HG03066 (cell line): ENCODE measurements around the gene KDELR3.

Source experiments
- ATAC-seq: cut with Tn5 transposase; IDR thresholded peaks from one replicate; pipeline ENCODE4 v1.9.1; 2021; ENCODE audit warnings: low read depth; ENCODE audit not compliant: unreplicated experiment

Gene KDELR3

GRCh38 chr22:38467904-38468442 lies at the start of gene KDELR3:
Gene KDELR3, plus strand, starts transcription at chr22:38468096. Its CDS starts 138 bp downstream, at chr22:38468234.
- ATAC-seq = no peak

GRCh38 chr22:38418589-38418988 lies 49.3 kb upstream of the KDELR3 start:
- no peak for ATAC-seq

DNA sequence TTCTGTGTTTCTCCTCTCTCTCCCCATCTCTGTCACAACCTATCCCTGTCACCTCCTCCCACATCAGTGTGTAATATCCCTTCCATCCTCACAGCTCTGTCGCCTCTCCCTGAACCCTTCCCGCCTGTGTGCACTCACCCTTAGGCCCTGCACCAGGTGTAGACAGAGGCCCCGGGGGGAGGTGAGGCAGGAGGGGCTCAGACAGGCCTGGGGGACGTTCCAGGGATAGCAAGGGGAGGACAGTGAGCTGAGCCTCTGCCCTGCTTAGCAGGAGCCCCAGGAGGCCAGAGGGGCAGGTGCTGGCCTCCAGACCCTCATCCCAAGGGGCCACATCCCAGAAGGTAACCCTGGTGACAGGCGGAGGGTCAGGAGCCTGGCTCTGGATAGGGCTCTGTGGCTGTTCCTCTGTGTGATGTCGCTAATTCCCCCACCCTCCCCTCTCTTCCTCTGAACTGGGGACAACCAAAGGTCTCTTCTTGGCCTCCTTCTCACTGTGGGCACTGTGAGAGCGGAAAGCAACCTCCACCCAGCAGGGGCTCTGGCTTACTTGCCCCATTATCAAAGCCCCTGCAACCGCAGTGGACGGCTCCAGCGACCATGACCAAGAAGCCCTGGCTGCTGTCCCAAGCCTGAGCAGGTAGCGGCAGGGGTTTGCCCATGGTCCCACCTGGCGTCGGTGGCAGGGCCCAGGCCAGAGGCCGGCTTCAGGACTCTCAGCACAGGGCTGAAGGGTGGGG lies 48.6 kb upstream of the KDELR3 start:
- no peak for ATAC-seq

DNA sequence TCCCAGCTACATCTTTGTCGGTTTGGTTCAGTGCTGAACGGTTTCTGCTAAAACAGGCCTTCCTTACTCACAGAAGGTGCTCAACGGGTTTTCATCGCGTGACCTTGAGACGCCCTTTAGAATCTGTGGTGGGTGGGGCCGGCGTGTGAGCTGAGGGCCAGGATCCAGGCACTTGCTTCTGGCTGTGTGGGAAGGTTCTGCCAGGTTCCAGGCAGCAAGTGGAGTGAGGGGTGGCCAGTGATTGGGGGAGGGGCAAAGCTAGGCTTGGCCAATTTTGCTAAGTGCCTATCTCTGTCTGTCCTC lies 48.1 kb upstream of the KDELR3 start:
- no peak for ATAC-seq

GRCh38 chr22:38420734-38421133 lies 47.2 kb upstream of the KDELR3 start:
- ATAC-seq = no peak

DNA sequence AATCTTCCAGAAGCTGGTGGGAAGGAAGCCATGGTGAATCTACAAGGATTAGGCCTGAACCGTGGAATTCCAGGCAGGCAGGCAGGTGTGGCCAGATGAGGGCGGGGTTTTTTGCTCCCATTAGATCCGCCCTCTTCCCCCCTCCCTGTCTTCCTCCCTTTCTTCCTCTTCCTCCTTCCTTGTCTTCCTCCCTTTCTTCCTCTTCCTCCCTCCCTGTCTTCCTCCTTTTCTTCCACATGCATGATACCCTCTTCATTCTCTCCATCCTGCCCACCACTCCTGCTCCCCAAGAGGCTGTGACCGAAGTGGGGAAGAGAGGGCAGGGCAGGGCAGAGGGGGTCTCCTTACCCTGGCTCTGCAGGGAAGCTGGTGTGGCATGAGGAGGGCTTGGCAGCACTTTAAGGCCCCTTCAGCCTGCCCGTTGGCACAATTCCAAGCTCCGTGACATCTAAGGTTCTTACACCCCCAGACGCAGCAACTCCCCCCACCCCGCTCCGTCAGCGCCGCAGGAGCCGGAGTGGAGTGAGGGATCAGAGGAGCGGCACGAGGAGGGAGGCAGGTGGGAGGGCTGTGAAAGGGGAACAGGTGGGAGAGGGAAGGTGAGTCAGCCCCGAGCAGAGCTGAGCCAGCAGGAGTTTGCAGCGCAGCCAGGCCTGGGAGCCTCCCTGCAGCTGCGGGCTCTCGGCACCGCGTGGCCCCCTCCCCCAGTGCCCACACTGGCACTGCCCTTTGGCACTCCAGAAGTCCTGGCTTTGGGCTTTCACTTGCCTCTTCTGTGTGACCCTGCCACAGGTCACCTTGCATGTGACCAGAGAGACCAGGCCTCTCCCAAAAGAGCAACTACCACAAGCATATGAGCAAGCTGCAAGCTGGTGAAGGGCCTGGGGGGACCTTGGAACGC lies 45.0 kb upstream of the KDELR3 start:
- ATAC-seq = no peak

GRCh38 chr22:38423512-38424503 lies 44.1 kb upstream of the KDELR3 start:
- ATAC-seq = no peak

DNA sequence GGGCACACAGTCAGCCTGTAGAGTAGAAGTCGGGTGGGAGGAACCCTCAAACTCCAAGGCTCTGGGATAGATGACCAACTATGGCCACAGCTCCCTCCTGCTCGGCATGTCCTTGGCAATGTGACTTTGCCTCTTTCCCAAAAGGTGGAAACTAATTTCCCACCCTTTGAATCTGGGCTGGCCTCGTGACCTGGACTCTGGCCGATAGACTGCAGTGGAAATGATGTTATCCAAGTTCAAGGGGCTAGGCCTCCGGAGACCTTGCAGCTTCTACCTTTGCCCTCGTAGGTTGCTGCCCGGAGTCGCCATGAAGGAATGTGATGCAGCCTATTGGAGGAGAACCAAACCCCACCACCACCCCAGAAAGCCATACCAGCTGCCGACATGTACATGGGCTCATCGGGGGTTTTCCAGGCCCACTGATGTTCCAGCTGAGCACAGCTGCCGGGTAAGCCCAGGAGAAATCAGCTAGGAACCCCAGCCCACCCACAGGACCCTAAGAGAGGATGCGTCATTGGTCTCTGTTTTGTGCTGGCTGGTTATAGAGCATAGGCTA lies 43.3 kb upstream of the KDELR3 start:
- ATAC-seq = no peak

DNA sequence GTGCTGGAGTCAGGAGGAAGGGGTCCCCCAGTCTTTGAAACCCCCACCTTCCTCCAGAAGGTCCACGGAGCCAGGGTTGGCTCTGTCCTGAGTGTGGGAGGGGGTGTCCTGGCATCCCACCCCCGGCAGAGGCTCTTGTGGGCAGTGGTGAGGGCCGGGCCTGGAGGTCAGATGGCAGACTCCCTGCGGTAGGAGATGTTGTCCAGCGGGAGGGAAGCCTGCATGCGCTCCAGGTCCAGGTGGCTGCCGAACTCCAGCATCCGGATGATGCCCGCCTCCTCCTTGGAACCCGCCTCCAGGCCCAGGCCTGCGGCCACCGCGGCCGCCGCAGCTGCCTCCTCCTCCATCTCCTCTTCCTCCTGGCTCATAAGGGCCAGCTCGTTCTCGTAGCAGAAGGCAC lies 41.3 kb upstream of the KDELR3 start:
- no peak for ATAC-seq

GRCh38 chr22:38427465-38427864 lies 40.4 kb upstream of the KDELR3 start:
- ATAC-seq = no peak

DNA sequence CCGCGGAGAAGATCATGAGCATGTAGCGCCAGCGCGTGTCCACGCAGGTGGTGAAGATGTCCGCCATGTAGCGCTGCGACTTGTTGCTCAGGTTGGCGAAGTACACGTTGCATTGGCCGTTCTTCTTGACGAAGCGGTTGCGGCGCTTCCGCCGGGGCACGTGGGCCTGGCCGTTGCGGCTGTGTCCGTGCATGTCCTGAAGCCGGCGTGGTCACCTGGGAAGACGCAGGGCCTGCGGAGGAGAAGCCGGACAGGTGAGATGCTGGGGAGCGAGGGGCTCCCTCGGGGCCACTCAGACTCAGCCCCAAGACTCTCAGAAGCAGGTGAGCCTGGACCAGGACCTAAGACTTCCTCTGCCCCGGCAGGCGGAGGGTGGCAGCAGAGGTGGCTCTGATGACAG lies 40.0 kb upstream of the KDELR3 start:
- ATAC-seq = no peak

DNA sequence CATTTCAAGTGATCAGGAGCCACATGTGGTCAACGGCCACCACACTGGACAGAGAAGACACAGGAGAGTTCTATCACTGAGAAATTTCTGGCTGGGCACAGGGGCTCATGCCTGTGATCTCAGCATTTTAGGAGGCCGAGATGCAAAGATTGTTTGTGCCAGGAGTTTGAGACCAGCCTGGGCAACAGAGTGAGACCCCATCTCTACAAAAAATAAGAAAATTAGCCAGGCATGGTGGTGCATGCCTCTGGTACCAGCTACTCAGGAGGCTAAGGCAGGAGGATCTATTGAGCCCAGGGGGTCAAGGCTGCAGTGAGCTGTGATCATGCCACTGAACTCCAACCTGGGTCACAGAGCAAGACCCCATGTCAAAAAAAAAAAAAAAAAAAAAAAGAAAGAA lies 39.2 kb upstream of the KDELR3 start:
- no peak for ATAC-seq

- no peak for ATAC-seq
Observed at GRCh38 chr22:38429499-38430068, 38.3 kb upstream of the KDELR3 start.

- no peak for ATAC-seq
Observed at GRCh38 chr22:38431266-38432010, 36.5 kb upstream of the KDELR3 start.

- no peak for ATAC-seq
Observed at GRCh38 chr22:38432264-38432663, 35.6 kb upstream of the KDELR3 start.

DNA sequence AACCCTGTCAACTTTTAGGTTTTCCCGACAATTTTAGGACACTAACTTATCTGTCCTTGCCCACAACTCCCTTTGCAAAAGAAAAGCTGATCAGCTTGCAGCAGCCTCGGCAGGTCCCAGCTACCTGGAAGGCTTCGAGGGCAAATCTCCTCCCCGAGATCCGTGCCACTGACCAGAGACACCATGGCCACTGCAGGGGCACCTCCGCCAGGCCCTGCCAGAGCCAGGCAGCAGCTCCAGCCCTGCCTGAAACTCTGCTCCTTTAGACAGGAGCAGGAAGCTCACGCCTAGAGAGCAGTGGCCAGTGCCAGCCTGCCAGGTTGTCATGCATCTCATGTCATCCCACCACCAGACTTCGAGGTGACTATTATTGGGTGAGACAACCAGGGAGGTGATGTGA lies 34.0 kb upstream of the KDELR3 start:
- no peak for ATAC-seq

- ATAC-seq = no peak
Observed at GRCh38 chr22:38435010-38435409, 32.9 kb upstream of the KDELR3 start.

GRCh38 chr22:38435965-38436364 lies 31.9 kb upstream of the KDELR3 start:
- no peak for ATAC-seq
